Measurements from ENCODE around the gene ATP6AP2.

Gene ATP6AP2

GRCh38 chrX:40539214-40540142 is 41.3 kb upstream of the ATP6AP2 start:
- TF ChIP-seq RAD21 (IDR thresholded peaks at IDR 0.05; ENCODE audit: low read depth), result peak; percentile 36; the same call in 1 of the 2 replicates
- TF ChIP-seq FOXM1 (IDR thresholded peaks at IDR 0.05; ENCODE audit: borderline replicate concordance, low read depth), result no peak

GRCh38 chrX:40542208-40542607 is 38.6 kb upstream of the ATP6AP2 start:
- TF ChIP-seq TEAD4 (IDR thresholded peaks at IDR 0.05), result no peak
- TF ChIP-seq RAD21 (IDR thresholded peaks at IDR 0.05; ENCODE audit: low read depth), result peak; percentile 35; the same call in 1 of the 2 replicates
- no peak for TF ChIP-seq EGR1 (IDR thresholded peaks at IDR 0.05)
- TF ChIP-seq NFIC (IDR thresholded peaks at IDR 0.05), result no peak
- TF ChIP-seq TAF1 (IDR thresholded peaks at IDR 0.05; ENCODE audit: low read depth), result no peak
- no peak for TF ChIP-seq USF1 (IDR thresholded peaks at IDR 0.05)

- TF ChIP-seq TEAD4 (IDR thresholded peaks at IDR 0.05) (no peak), FOXM1 (IDR thresholded peaks at IDR 0.05; ENCODE audit: borderline replicate concordance, low read depth) (no peak), NFIC (IDR thresholded peaks at IDR 0.05) (no peak), RAD21 (IDR thresholded peaks at IDR 0.05; ENCODE audit: low read depth) (no peak), CREB1 (IDR thresholded peaks at IDR 0.05; ENCODE audit: low read depth) (no peak), USF1 (IDR thresholded peaks at IDR 0.05) (no peak), YY1 (IDR thresholded peaks at IDR 0.05; ENCODE audit: low read depth) (no peak), ZBTB7A (IDR thresholded peaks at IDR 0.05; ENCODE audit: low read depth) (no peak), REST (IDR thresholded peaks at IDR 0.05; ENCODE audit: low read depth) (no peak), TCF12 (IDR thresholded peaks at IDR 0.05; ENCODE audit: low read depth) (no peak), EP300 (IDR thresholded peaks at IDR 0.05; ENCODE audit: borderline replicate concordance) (no peak), TAF1 (IDR thresholded peaks at IDR 0.05; ENCODE audit: low read depth) (no peak), EGR1 (IDR thresholded peaks at IDR 0.05) (no peak), CEBPB (IDR thresholded peaks at IDR 0.05) (no peak), MAX (IDR thresholded peaks at IDR 0.05) (no peak)
These were observed 37.8 kb upstream of the ATP6AP2 start for GRCh38 chrX:40542972-40543371.

- TF ChIP-seq RAD21 (IDR thresholded peaks at IDR 0.05; ENCODE audit: low read depth), result peak; percentile 82
- no peak for TF ChIP-seq EGR1 (IDR thresholded peaks at IDR 0.05)
- peak; percentile 63; the same call in 1 of the 2 replicates for TF ChIP-seq EP300 (IDR thresholded peaks at IDR 0.05; ENCODE audit: borderline replicate concordance)
- no peak for TF ChIP-seq ZBTB7A (IDR thresholded peaks at IDR 0.05; ENCODE audit: low read depth)
- 0 out of 2 replicates have a peak, but pooled peaks have one; percentile 19 for TF ChIP-seq TEAD4 (IDR thresholded peaks at IDR 0.05)
- peak; percentile 68; the same call in 1 of the 2 replicates for TF ChIP-seq TCF12 (IDR thresholded peaks at IDR 0.05; ENCODE audit: low read depth)
- peak; percentile 27; the same call in 1 of the 2 replicates for TF ChIP-seq FOXM1 (IDR thresholded peaks at IDR 0.05; ENCODE audit: borderline replicate concordance, low read depth)
These were observed 37.0 kb upstream of the ATP6AP2 start for GRCh38 chrX:40543661-40544328.

GRCh38 chrX:40544343-40545266 is 36.2 kb upstream of the ATP6AP2 start:
- TF ChIP-seq CREB1 (IDR thresholded peaks at IDR 0.05; ENCODE audit: low read depth) (no peak), MAX (IDR thresholded peaks at IDR 0.05) (no peak), FOXM1 (IDR thresholded peaks at IDR 0.05; ENCODE audit: borderline replicate concordance, low read depth) (no peak), YY1 (IDR thresholded peaks at IDR 0.05; ENCODE audit: low read depth) (no peak), TAF1 (IDR thresholded peaks at IDR 0.05; ENCODE audit: low read depth) (no peak), TCF12 (IDR thresholded peaks at IDR 0.05; ENCODE audit: low read depth) (no peak; the same call in 1 of the 2 replicates), ZBTB7A (IDR thresholded peaks at IDR 0.05; ENCODE audit: low read depth) (no peak), EP300 (IDR thresholded peaks at IDR 0.05; ENCODE audit: borderline replicate concordance) (no peak), EGR1 (IDR thresholded peaks at IDR 0.05) (no peak), NFIC (IDR thresholded peaks at IDR 0.05) (no peak), USF1 (IDR thresholded peaks at IDR 0.05) (no peak), TEAD4 (IDR thresholded peaks at IDR 0.05) (no peak), REST (IDR thresholded peaks at IDR 0.05; ENCODE audit: low read depth) (no peak), RAD21 (IDR thresholded peaks at IDR 0.05; ENCODE audit: low read depth) (no peak), CEBPB (IDR thresholded peaks at IDR 0.05) (no peak)

Data from Ishikawa (cell line).